IMR-90 (cell line): ENCODE results near the gene PGBD4. TPM values are rescaled to one million over a fixed set of nuclear protein-coding genes. Genes with fewer than 3 reads are reported as not detected.
A peak's percentile ranks its signal among the peaks of the same experiment; 100 is the strongest.

Experiments
- ATAC-seq: fragments of 200-7000 bp; cut with Tn5 transposase; 2 replicates; pipeline ENCODE4 v1.9.1; 2020; ENCODE audit warnings: low read depth, mild to moderate bottlenecking, moderate library complexity
- BruUV-seq: library from RNA; stranded (reverse); fragments of 400-500 nt; replicated peaks from 2 replicates; lab custom pipeline; 2021; lab: Mats Ljungman, UMichigan
- CTCF ChIA-PET: fragments of 300-600 bp; formaldehyde crosslinking; extraction: SDS; loops from one replicate; lab custom pipeline; 2021; ENCODE audit warnings: antibody characterized with exemption; lab: Yijun Ruan, JAX
- POLR2A ChIA-PET: fragments of 300-600 bp; sonication (Branson Sonifier 250); formaldehyde crosslinking; loops from one replicate; lab custom pipeline; 2022; ENCODE audit warnings: antibody characterized with exemption; ENCODE audit not compliant: unreplicated experiment; lab: Charles Lee
- DNase-seq: peaks from one replicate; pipeline ENCODE4 v3.0.0; 2013
- H2AFZ ChIP-seq: replicated peaks from 2 replicates; pipeline ENCODE3; 2013; ENCODE audit warnings: low read length, mild to moderate bottlenecking; ENCODE audit not compliant: poor library complexity
- H2AK5ac ChIP-seq: 2 replicates; pipeline ENCODE4 v1.6.1; 2013; ENCODE audit warnings: low read depth, low read length, inconsistent platforms
- H2AK9ac ChIP-seq: replicated peaks from 2 replicates; pipeline ENCODE3; 2013; ENCODE audit warnings: mild to moderate bottlenecking, low read depth, low read length, moderate library complexity; ENCODE audit not compliant: poor library complexity
- H2BK120ac ChIP-seq: 2 replicates; pipeline ENCODE4 v1.6.1; 2013; ENCODE audit warnings: low read depth, low read length, inconsistent platforms
- H2BK15ac ChIP-seq: 3 replicates; pipeline ENCODE4 v1.6.1; 2013; ENCODE audit warnings: low read depth, low read length, inconsistent platforms
- H2BK20ac ChIP-seq: 2 replicates; pipeline ENCODE4 v1.6.1; 2013; ENCODE audit warnings: low read depth, mild to moderate bottlenecking, inconsistent platforms, low read length, moderate library complexity
- H2BK5ac ChIP-seq: 2 replicates; pipeline ENCODE4 v1.6.1; 2013; ENCODE audit warnings: mild to moderate bottlenecking, low read depth, low read length, inconsistent platforms; ENCODE audit not compliant: poor library complexity, severe bottlenecking
- H3K14ac ChIP-seq: replicated peaks from 2 replicates; pipeline ENCODE4 v1.6.1; 2013; ENCODE audit warnings: low read depth, low read length, inconsistent platforms
- H3K18ac ChIP-seq: 2 replicates; pipeline ENCODE4 v1.6.1; 2013; ENCODE audit warnings: low read depth, low read length, control low read depth
- H3K23ac ChIP-seq: 2 replicates; pipeline ENCODE4 v1.6.1; 2013; ENCODE audit warnings: low read depth, low read length, inconsistent platforms
- H3K27ac ChIP-seq: 2 replicates; pipeline ENCODE4 v1.5.1; 2013; ENCODE audit warnings: mild to moderate bottlenecking, control low read depth, low read length; ENCODE audit not compliant: insufficient read depth
- H3K27me3 ChIP-seq: 2 replicates; pipeline ENCODE4 v1.6.1; 2013; ENCODE audit warnings: low read length; ENCODE audit not compliant: control insufficient read depth, insufficient read depth
- H3K36me3 ChIP-seq: 2 replicates; pipeline ENCODE4 v1.6.1; 2013; ENCODE audit warnings: low read length, mixed read lengths; ENCODE audit not compliant: control insufficient read depth, insufficient read depth
- H3K4ac ChIP-seq: 2 replicates; pipeline ENCODE4 v1.6.1; 2013; ENCODE audit warnings: low read depth, low read length, inconsistent platforms
- H3K4me1 ChIP-seq: 2 replicates; pipeline ENCODE4 v1.6.1; 2013; ENCODE audit warnings: low read length, mixed read lengths; ENCODE audit not compliant: control insufficient read depth, insufficient read depth
- H3K4me2 ChIP-seq: 2 replicates; pipeline ENCODE4 v1.6.1; 2013; ENCODE audit warnings: low read depth, mild to moderate bottlenecking, control low read depth, low read length, moderate library complexity
- H3K4me3 ChIP-seq: 2 replicates; pipeline ENCODE4 v1.5.1; 2013; ENCODE audit warnings: low read depth, mild to moderate bottlenecking, control low read depth, low read length, moderate library complexity; ENCODE audit not compliant: insufficient read depth
- H3K56ac ChIP-seq: 2 replicates; pipeline ENCODE4 v1.6.1; 2013; ENCODE audit warnings: low read length, inconsistent platforms; ENCODE audit not compliant: insufficient read depth; ENCODE audit errors: extremely low read depth
- H3K79me1 ChIP-seq, 2 experiments: 2 replicates each; pipeline ENCODE4 v1.6.1; 2013; ENCODE audit warnings: low read length in 2 of 2, inconsistent platforms in 1 of 2, low read depth in 1 of 2
- H3K9ac ChIP-seq: 2 replicates; pipeline ENCODE4 v1.6.1; 2013; ENCODE audit warnings: low read depth, low read length, control low read depth
- H3K9me1 ChIP-seq: 2 replicates; pipeline ENCODE4 v1.6.1; 2013; ENCODE audit warnings: low read length, inconsistent platforms; ENCODE audit not compliant: insufficient read depth
- H3K9me3 ChIP-seq: 2 replicates; pipeline ENCODE4 v1.6.1; 2013; ENCODE audit warnings: low read length; ENCODE audit not compliant: control insufficient read depth, insufficient read depth
- H4K20me1 ChIP-seq: 2 replicates; pipeline ENCODE4 v1.6.1; 2013; ENCODE audit warnings: low read length, inconsistent platforms; ENCODE audit not compliant: insufficient read depth
- H4K5ac ChIP-seq: 2 replicates; pipeline ENCODE4 v1.6.1; 2013; ENCODE audit warnings: mild to moderate bottlenecking, low read depth, low read length, control low read depth
- H4K8ac ChIP-seq, 2 experiments: 2 replicates each; pipeline ENCODE4 v1.6.1; 2013; ENCODE audit warnings: low read depth in 2 of 2, low read length in 2 of 2, control low read depth in 1 of 2, inconsistent platforms in 1 of 2
- H4K91ac ChIP-seq: 2 replicates; pipeline ENCODE4 v1.6.1; 2013; ENCODE audit warnings: low read depth, low read length, inconsistent platforms; ENCODE audit not compliant: insufficient read depth
- BHLHE40 ChIP-seq: fragments of 150-350 bp; IDR thresholded peaks from 2 replicates; pipeline ENCODE4 v1.6.1; 2016; ENCODE audit warnings: mild to moderate bottlenecking, low read depth, low read length
- CEBPB ChIP-seq: IDR thresholded peaks from 2 replicates; pipeline ENCODE4 v1.6.1; 2012; ENCODE audit warnings: low read depth, low read length, improper control_type of control experiment
- CHD1 ChIP-seq: IDR thresholded peaks from 2 replicates; pipeline ENCODE4 v1.6.1; 2012; ENCODE audit warnings: low read depth, low read length, improper control_type of control experiment
- CTCF ChIP-seq: conservative IDR thresholded peaks from 2 replicates; pipeline ENCODE4 v1.5.1; 2012; ENCODE audit warnings: mild to moderate bottlenecking, low read depth, low read length, improper control_type of control experiment
- ELK1 ChIP-seq: fragments of 150-350 bp; IDR thresholded peaks from 2 replicates; pipeline ENCODE4 v1.6.1; 2016; ENCODE audit warnings: low read depth, mild to moderate bottlenecking, low read length, moderate library complexity, borderline replicate concordance
- FOS ChIP-seq: fragments of 150-350 bp; IDR thresholded peaks from 2 replicates; pipeline ENCODE4 v1.6.1; 2016; ENCODE audit warnings: low read depth, low read length
- MAFK ChIP-seq: IDR thresholded peaks from 2 replicates; pipeline ENCODE4 v1.6.1; 2012; ENCODE audit warnings: low read depth, low read length, improper control_type of control experiment
- MAZ ChIP-seq: IDR thresholded peaks from 2 replicates; pipeline ENCODE4 v1.6.1; 2012; ENCODE audit warnings: low read depth, mild to moderate bottlenecking, low read length, improper control_type of control experiment, moderate library complexity, borderline replicate concordance
- MXI1 ChIP-seq: IDR thresholded peaks from 2 replicates; pipeline ENCODE4 v1.6.1; 2012; ENCODE audit warnings: low read depth, mild to moderate bottlenecking, low read length, moderate library complexity, borderline replicate concordance
- NFE2L2 ChIP-seq: fragments of 150-350 bp; IDR thresholded peaks from 2 replicates; pipeline ENCODE4 v1.6.1; 2016; ENCODE audit warnings: low read depth, mild to moderate bottlenecking, low read length
- POLR2A ChIP-seq: IDR thresholded peaks from 2 replicates; pipeline ENCODE4 v1.6.1; 2012; ENCODE audit warnings: mild to moderate bottlenecking, low read depth, low read length
- RAD21 ChIP-seq: IDR thresholded peaks from 2 replicates; pipeline ENCODE4 v1.6.1; 2012; ENCODE audit warnings: low read length, improper control_type of control experiment
- RCOR1 ChIP-seq: IDR thresholded peaks from 2 replicates; pipeline ENCODE4 v1.6.1; 2012; ENCODE audit warnings: mild to moderate bottlenecking, low read length, improper control_type of control experiment; ENCODE audit not compliant: insufficient replicate concordance
- RFX5 ChIP-seq: IDR thresholded peaks from 2 replicates; pipeline ENCODE4 v1.8.0; 2012; ENCODE audit warnings: low read depth, mild to moderate bottlenecking, low read length, moderate library complexity
- SMC3 ChIP-seq: fragments of 150-350 bp; IDR thresholded peaks from 2 replicates; pipeline ENCODE4 v1.6.1; 2016; ENCODE audit warnings: low read depth, mild to moderate bottlenecking, antibody characterized with exemption, low read length, moderate library complexity
- USF2 ChIP-seq: fragments of 150-350 bp; IDR thresholded peaks from 2 replicates; pipeline ENCODE4 v1.6.1; 2017; ENCODE audit warnings: mild to moderate bottlenecking, antibody characterized with exemption, low read length, low read depth
- WGBS, 2 experiments: methylation state at CpG; one replicate each; pipeline versions ENCODE4 v1.1.5 to v1.1.7; 2013; ENCODE audit warnings: missing lambda C conversion rate in 2 of 2; ENCODE audit not compliant: insufficient read length in 1 of 2; ENCODE audit errors: extremely low coverage in 2 of 2; 5-methylcytosine and 5-hydroxymethylcytosine counted together
- dilution Hi-C: fragments of 300-500 bp; cut with HindIII; formaldehyde crosslinking; loops from one replicate; pipeline ENCODE4 v1.14.3; 2018; ENCODE audit warnings: low sequenced_read_pairs; ENCODE audit not compliant: unreplicated experiment
- in situ Hi-C: fragments of 300-500 bp; cut with MboI; formaldehyde crosslinking; loops from 3 replicates; pipeline ENCODE4 v1.14.3; 2019; ENCODE audit warnings: low sequenced_read_pairs, inconsistent platforms, mixed read lengths
- intact Hi-C: fragments of 100-400 bp; cut with micrococcal nuclease; formaldehyde crosslinking; loops from 2 replicates; pipeline ENCODE4 v1.10.0; 2022
- polyA plus RNA-seq, 3 experiments: library from polyadenylated mRNA; depleted of rRNA; stranded (reverse); fragments of >200 nt; gene quantifications; 2 replicates each; pipeline ENCODE4 v1.2.3, GENCODE V29; 2012; ENCODE audit warnings: low replicate concordance in 1 of 3
- total RNA-seq: library from RNA; depleted of rRNA; stranded (reverse); fragments of >200 nt; gene quantifications from 2 replicates; pipeline ENCODE4 v1.2.3, GENCODE V29; 2012

The PGBD4 gene
- total and polyA plus RNA-seq, 2 of the 4 experiments (the other 2 are of a cell fraction): 0.89 to 1.3 TPM

DNA sequence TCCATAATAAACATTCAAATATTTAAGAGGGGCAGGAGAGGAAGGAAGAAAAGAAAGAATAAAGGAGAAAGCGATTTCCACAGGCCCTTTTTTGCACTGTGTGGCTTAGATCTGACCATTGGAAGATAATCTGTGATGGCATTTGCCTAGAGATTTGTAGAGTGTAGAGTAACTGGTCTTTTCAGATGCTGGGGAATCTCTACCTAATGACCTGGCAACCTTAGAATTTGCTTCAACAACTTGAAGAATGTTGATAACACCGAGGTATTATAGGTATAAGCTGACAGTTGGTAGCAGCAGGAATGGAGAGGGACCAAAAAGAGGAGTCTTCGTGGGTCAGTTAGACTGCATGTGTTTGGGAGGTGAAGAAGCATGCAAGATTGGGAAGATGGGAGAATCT, 41.9 kb upstream of the PGBD4 start:
- H3K4me2 ChIP-seq: no peak overlapping the region
- no peak overlapping the region for H2BK20ac ChIP-seq
- ChIA-PET POLR2A (no interaction called here), CTCF (no interaction called here)
- H3K27ac ChIP-seq: no peak overlapping the region
- no peak overlapping the region for H4K8ac ChIP-seq
- H2AFZ ChIP-seq: no peak overlapping the region
- no peak overlapping the region for H2BK5ac ChIP-seq
- H3K9me3 ChIP-seq: no peaks in the 10 kb centered on the region
- no peak for ATAC-seq
- intact Hi-C loops: loop anchor here (5.0 to 10.0 kb wide), 4 partner anchors 42 to 768 kb away; partner anchors contain the start of genes EMC7, LPCAT4 and PGBD4
- peaks cover 6% of the 10 kb centered on the region for H3K9me1 ChIP-seq
- no peak overlapping the region for H3K9ac ChIP-seq
- H4K5ac ChIP-seq: no peak overlapping the region
- no TSS peak for BruUV-seq
- no CpG with 5 or more reads among the region's 3 CpGs for WGBS, 2 experiments
- H2AK9ac ChIP-seq: no peak overlapping the region
- no peaks in the 10 kb centered on the region for H3K79me1 ChIP-seq
- H2AK5ac ChIP-seq: no peak overlapping the region
- H3K4me1 ChIP-seq: peaks cover 7% of the 10 kb centered on the region
- H3K36me3 ChIP-seq: no peaks in the 10 kb centered on the region
- H3K4me3 ChIP-seq: no peak overlapping the region
- H3K23ac ChIP-seq: no peak overlapping the region
- H4K20me1 ChIP-seq: no peaks in the 10 kb centered on the region
- no peak overlapping the region for H3K14ac ChIP-seq
- no peak overlapping the region for H2BK120ac ChIP-seq
- H3K4ac ChIP-seq: no peak overlapping the region
- no peak overlapping the region for H4K91ac ChIP-seq
- 0 out of 3 replicates have a peak overlapping the region, but pooled peaks have one; percentile 53 for H2BK15ac ChIP-seq
- in situ Hi-C loops: loop anchor here (10.0 kb wide), 1 partner anchor 155 kb away; the partner anchor contains the start of gene KATNBL1
- no peak for DNase-seq
- dilution Hi-C loops: no loop called here
- TF ChIP-seq POLR2A: no peak
- TF ChIP-seq MAFK: no peak
- no peak for TF ChIP-seq RFX5
- TF ChIP-seq FOS: no peak
- no peak for TF ChIP-seq CHD1
- TF ChIP-seq USF2: no peak
- no peak for TF ChIP-seq SMC3
- no peak for TF ChIP-seq ELK1
- no peak for TF ChIP-seq BHLHE40
- TF ChIP-seq RCOR1: no peak
- TF ChIP-seq MAZ: no peak
- no peak for TF ChIP-seq CEBPB
- no peak for TF ChIP-seq CTCF
- TF ChIP-seq RAD21: no peak
- TF ChIP-seq MXI1: no peak
- no peak for TF ChIP-seq NFE2L2
- H3K18ac ChIP-seq: no peak overlapping the region
- H3K27me3 ChIP-seq: no peaks in the 10 kb centered on the region
- no peak overlapping the region for H3K56ac ChIP-seq
